K562 (cell line): ENCODE data around the gene ZW10. TPM values are rescaled to one million over a fixed set of nuclear protein-coding genes. Genes with fewer than 3 reads are reported as not detected.
A peak's percentile ranks its signal among the peaks of the same experiment; 100 is the strongest.

Experiments used
- DDX20 ChIP-seq: fragments of 450-650 bp; IDR thresholded peaks from 2 replicates; pipeline ENCODE4 v1.6.1; 2016; ENCODE audit warnings: missing genetic modification characterization, low read depth, mild to moderate bottlenecking, missing compliant biosample characterization, moderate library complexity
- ESRRA ChIP-seq: fragments of 450-650 bp; IDR thresholded peaks from 2 replicates; pipeline ENCODE4 v1.6.1; 2014; ENCODE audit warnings: low read depth, mild to moderate bottlenecking, moderate library complexity, borderline replicate concordance
- FOXM1 ChIP-seq, 2 experiments: fragments of 450-650 bp in 1 of 2; sonication (generic) in 1 of 2; formaldehyde crosslinking in 1 of 2; IDR thresholded peaks; 2 replicates each; pipeline versions ENCODE4 v1.6.1 to v1.9.0; 2017 to 2022; ENCODE audit warnings: low read depth in 2 of 2, mild to moderate bottlenecking in 2 of 2, missing genetic modification reagents in 1 of 2, moderate library complexity in 1 of 2
- HNRNPL ChIP-seq: fragments of 200-400 bp; formaldehyde crosslinking; IDR thresholded peaks from 2 replicates; pipeline ENCODE4 v1.6.1; 2017; ENCODE audit warnings: low read depth, mild to moderate bottlenecking, low read length
- KDM4B ChIP-seq, 2 experiments: fragments of 450-650 bp in 1 of 2; sonication (generic) in 1 of 2; IDR thresholded peaks; 2 replicates each; pipeline ENCODE4 v1.6.1; 2016 to 2017; ENCODE audit warnings: borderline replicate concordance in 2 of 2, antibody characterized with exemption in 1 of 2, low read depth in 1 of 2, mild to moderate bottlenecking in 1 of 2
- SMC3 ChIP-seq: conservative IDR thresholded peaks from 2 replicates; pipeline ENCODE4 v1.6.1; 2011; ENCODE audit warnings: low read depth, low read length, improper control_type of control experiment; ENCODE audit not compliant: insufficient read depth
- SP1 ChIP-seq: sonication (generic); formaldehyde crosslinking; IDR thresholded peaks from 2 replicates; pipeline ENCODE4 v1.8.1; 2022; ENCODE audit warnings: mild to moderate bottlenecking, missing genetic modification reagents
- SREBF2 ChIP-seq: sonication (generic); formaldehyde crosslinking; IDR thresholded peaks from 2 replicates; pipeline ENCODE4 v1.4.0; 2020; ENCODE audit warnings: mild to moderate bottlenecking, missing genetic modification reagents
- polyA plus RNA-seq, 8 experiments: library from polyadenylated mRNA; depleted of rRNA in 4 of 8; stranded (reverse) in 5 of 8; unstranded in 3 of 8; fragments of >200 nt; fragmentation: Nextera tagmentation in 2 of 8; fragmentation: Illumina TruSeq in 1 of 8; extraction: Ambion mirVana in 2 of 8; extraction: Trizol in 1 of 8; gene quantifications; 2 replicates each; pipeline versions ENCODE4 v1.2.1 to v1.2.3, GENCODE V29; 2011 to 2014; ENCODE audit warnings: inconsistent platforms in 1 of 8, missing spikeins in 1 of 8
- total RNA-seq, 7 experiments: library from RNA; depleted of rRNA in 6 of 7; stranded (reverse); fragments of >200 nt in 6 of 7; fragmentation: Illumina TruSeq in 2 of 7; extraction: Trizol in 2 of 7; gene quantifications; 2 replicates each; pipeline versions ENCODE4 v1.2.1 to v1.2.3, GENCODE V29; 2011 to 2021; ENCODE audit warnings: low replicate concordance in 1 of 7
- TF ChIP-seq, protein P1 (sequence below), 2 experiments: fragments of 450-650 bp; formaldehyde crosslinking in 1 of 2; IDR thresholded peaks; 2 replicates each; pipeline versions ENCODE4 v1.4.0 to v1.6.1; 2014 to 2020; ENCODE audit warnings: mild to moderate bottlenecking in 2 of 2, borderline replicate concordance in 1 of 2, low read depth in 1 of 2
- TF ChIP-seq, protein P2 (sequence below): fragments of 250-450 bp; sonication (Bioruptor Pico); IDR thresholded peaks from 2 replicates; pipeline ENCODE4 v1.8.0; 2022; ENCODE audit warnings: moderate library complexity, mild to moderate bottlenecking, inconsistent platforms

The ZW10 gene
- total and polyA plus RNA-seq, 9 of the 15 experiments (the other 6 are each of a cell fraction or from before 2014, with no cell fraction given): 9.4 to 37.7 (median 25.0) TPM

DNA sequence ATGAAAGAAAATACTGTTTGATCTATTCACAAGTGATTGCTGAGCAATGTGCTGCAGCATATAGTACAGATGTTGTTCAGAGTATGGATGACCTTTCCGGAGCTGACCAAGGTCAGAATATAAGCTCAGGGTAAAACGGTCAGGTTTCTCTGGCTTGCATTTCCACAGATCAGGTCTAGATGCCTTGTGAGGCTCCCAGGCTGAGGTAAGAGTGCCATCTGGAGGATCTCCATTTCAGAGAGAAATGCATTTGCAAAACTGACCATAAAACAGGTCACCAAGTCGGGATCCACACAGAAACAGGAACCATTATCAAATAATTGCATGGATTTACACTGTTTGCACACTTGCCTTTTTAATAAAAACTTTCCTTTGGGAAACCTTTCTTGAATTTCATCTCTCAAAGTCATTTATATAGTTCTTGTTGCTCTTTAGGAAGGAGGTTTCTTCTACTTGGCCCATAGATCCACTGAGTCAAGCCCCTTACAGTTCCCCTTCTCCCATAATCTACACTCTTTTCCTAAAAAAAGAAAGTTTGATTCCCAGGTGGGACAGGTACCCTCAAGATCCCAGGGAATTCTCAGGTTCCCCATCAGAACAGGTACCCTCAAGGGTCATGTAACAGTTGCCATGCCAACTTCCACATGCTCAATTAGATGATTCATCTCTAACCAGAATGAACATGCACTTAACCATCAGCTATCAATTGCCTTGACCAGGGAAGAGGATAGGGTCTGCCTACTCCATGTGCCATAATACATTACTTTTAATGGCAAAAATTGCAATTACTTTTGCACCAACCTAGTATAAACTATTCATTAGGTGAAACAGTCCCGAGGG is 42.4 kb downstream of the ZW10 start (continued):
- TF ChIP-seq, protein P1, sequence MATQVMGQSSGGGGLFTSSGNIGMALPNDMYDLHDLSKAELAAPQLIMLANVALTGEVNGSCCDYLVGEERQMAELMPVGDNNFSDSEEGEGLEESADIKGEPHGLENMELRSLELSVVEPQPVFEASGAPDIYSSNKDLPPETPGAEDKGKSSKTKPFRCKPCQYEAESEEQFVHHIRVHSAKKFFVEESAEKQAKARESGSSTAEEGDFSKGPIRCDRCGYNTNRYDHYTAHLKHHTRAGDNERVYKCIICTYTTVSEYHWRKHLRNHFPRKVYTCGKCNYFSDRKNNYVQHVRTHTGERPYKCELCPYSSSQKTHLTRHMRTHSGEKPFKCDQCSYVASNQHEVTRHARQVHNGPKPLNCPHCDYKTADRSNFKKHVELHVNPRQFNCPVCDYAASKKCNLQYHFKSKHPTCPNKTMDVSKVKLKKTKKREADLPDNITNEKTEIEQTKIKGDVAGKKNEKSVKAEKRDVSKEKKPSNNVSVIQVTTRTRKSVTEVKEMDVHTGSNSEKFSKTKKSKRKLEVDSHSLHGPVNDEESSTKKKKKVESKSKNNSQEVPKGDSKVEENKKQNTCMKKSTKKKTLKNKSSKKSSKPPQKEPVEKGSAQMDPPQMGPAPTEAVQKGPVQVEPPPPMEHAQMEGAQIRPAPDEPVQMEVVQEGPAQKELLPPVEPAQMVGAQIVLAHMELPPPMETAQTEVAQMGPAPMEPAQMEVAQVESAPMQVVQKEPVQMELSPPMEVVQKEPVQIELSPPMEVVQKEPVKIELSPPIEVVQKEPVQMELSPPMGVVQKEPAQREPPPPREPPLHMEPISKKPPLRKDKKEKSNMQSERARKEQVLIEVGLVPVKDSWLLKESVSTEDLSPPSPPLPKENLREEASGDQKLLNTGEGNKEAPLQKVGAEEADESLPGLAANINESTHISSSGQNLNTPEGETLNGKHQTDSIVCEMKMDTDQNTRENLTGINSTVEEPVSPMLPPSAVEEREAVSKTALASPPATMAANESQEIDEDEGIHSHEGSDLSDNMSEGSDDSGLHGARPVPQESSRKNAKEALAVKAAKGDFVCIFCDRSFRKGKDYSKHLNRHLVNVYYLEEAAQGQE (IDR thresholded peaks at IDR 0.05; ENCODE audit: borderline replicate concordance): peak; percentile 92
- TF ChIP-seq, protein P1 (CRISPR knock-in tag; IDR thresholded peaks at IDR 0.05; ENCODE audit: low read depth): no peak
- no peak for TF ChIP-seq FOXM1 (IDR thresholded peaks at IDR 0.05; ENCODE audit: low read depth)
- no peak for TF ChIP-seq FOXM1 (CRISPR knock-in tag; IDR thresholded peaks at IDR 0.05; ENCODE audit: low read depth)
- TF ChIP-seq, protein P2, sequence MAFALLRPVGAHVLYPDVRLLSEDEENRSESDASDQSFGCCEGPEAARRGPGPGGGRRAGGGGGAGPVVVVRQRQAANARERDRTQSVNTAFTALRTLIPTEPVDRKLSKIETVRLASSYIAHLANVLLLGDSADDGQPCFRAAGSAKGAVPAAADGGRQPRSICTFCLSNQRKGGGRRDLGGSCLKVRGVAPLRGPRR (CRISPR knock-in tag): no peak
- TF ChIP-seq DDX20 (tag): no peak
- peak; percentile 97 for TF ChIP-seq ESRRA
- TF ChIP-seq SMC3: peak; percentile 97
- TF ChIP-seq SREBF2: no peak
- no peak for TF ChIP-seq HNRNPL
- peak; percentile 28; the same call in 1 of the 2 replicates for TF ChIP-seq SP1 (CRISPR knock-in tag)
- no peak for TF ChIP-seq KDM4B (IDR thresholded peaks at IDR 0.05; ENCODE audit: borderline replicate concordance in 2 of 2, low read depth in 1 of 2)
